ENCODE measurements around the gene PIP5K1A.

PIP5K1A gene

DNA sequence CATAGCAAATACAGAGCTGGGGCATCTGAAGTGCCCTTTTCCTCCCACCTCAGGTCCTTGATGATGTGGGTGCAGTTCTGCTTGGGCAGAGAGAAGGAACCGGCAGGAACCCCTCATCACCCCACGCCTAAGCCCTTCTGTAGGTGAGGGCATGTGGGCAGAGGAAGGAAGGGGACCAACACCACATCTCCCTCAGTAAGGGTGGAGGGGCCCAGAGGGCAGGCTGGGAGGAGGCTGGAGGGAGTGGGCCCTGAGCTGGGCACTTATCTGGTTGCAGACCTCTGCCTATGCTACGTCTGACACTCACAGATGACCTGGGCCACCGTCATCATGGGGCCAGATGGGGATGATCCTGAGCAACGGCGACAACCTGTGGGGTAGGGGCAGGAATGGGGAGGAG is 94.7 kb downstream of the PIP5K1A start:
- peaks cover 28% of the 10 kb centered on the region for H3K4me1 Mint-ChIP-seq (ENCODE audit: low read depth)
- H3K36me3 Mint-ChIP-seq (ENCODE audit: low read depth): peaks cover 99% of the 10 kb centered on the region
- no peaks in the 10 kb centered on the region for H3K27me3 Mint-ChIP-seq
- no peak overlapping the region for H3K4me3 Mint-ChIP-seq
- intact Hi-C loops (cut with micrococcal nuclease): no loop called here
- H3K9me3 Mint-ChIP-seq: no peaks in the 10 kb centered on the region
- H3K27ac Mint-ChIP-seq: no peak overlapping the region

DNA sequence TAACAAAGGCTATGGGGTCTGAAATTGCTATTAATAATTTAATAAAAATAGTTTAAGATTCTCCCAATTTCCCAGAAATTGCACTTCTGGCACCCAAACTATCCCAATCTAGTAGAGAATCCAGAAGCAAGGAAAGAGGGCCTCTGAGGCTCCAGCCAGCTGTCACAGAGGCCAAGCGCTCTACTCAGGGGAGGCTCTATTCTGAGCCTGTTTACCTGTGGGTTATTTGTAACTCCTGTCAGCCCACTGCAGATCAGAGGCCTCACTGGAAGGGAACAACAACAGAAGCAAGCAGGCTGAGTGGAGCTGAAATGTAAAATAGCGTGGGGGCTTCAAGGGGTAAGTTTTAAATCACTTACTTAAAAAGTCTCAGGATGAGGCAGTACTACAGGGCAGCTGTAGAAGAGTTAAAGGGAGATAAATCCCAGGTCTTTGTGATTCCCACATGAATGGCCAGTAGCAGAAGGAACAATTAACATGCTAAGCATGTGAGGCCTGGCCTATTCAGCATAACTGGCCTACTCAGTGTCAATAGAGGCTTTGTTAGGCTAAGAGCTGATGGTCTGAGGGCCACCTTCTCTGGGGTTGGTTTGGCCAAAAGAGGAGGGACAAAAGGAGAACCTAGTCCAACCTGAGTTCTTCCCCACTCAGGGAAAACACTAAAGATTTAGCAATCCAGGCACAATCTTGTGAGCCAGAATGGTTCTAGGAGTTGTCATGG is 96.5 kb downstream of the PIP5K1A start:
- Mint-ChIP-seq H3K4me1 (ENCODE audit: low read depth) (peaks cover 9% of the 10 kb centered on the region), H3K9me3 (no peaks in the 10 kb centered on the region), H3K27me3 (no peaks in the 10 kb centered on the region), H3K36me3 (ENCODE audit: low read depth) (peaks cover 99% of the 10 kb centered on the region), H3K4me3 (no peak overlapping the region), H3K27ac (no peak overlapping the region)
- intact Hi-C loops (cut with micrococcal nuclease): no loop called here
